ENCODE data around the gene CCNI2. TPM values are rescaled to one million over a fixed set of nuclear protein-coding genes. Genes with fewer than 3 reads are reported as not detected.

CCNI2 gene
- polyA plus RNA-seq, 3 donors = 3.0 to 3.8 (median 3.7) TPM

GRCh38 chr5:132762246-132763000 is 15.2 kb downstream of the CCNI2 start:
- DNase-seq (ENCODE audit: extremely low read depth in 1 of 11, low read depth in 9 of 11, low spot score in 4 of 11) = no peak

DNA sequence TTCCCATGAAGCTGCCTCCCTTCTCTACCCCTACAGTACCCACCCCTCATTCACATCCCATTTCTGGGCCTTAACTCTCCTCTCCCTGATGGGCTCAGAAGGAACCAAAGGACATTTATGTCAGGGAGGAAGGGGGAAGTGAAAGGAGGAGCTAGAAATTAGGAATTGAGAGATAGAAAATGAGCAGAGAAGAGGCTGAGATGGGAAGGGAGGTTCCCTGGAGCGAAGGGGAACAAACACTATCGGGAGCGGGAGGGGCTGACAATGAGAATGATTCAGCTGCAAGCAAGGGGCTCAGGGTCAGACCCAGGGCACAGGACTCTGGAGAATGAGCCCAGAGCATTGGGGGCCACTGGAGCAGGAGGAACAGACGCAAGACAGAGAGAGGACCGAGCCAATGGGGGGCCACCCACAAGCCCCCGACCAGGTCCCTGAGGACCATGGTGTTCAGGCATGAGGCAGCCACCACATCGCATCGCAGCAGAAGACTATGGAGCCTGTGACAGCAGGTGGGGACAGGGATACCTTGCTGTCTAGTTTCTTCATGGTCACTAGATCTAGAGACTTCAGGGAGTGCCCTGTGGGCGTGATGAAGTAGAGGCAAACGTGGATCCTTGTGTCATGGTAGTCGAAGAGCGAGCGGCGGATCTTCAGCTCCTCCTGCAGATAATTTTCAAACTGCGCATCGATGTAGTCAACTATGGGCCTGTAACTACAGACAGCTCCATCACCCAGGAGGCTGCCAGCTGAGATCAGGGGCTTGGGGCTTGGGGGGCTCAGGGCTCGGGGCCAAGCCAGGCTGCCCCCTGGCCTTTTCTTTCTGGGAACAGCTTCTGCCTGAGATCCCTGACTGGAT is 16.2 kb downstream of the CCNI2 start:
- DNase-seq (ENCODE audit: extremely low read depth in 1 of 11, low read depth in 9 of 11, low spot score in 4 of 11) = no peak

GRCh38 chr5:132764051-132764450 is 16.8 kb downstream of the CCNI2 start:
- no peak for DNase-seq (ENCODE audit: extremely low read depth in 1 of 11, low read depth in 9 of 11, low spot score in 4 of 11)

GRCh38 chr5:132764671-132765238 is 17.5 kb downstream of the CCNI2 start:
- no peak for DNase-seq (ENCODE audit: extremely low read depth in 1 of 11, low read depth in 9 of 11, low spot score in 4 of 11)

DNA sequence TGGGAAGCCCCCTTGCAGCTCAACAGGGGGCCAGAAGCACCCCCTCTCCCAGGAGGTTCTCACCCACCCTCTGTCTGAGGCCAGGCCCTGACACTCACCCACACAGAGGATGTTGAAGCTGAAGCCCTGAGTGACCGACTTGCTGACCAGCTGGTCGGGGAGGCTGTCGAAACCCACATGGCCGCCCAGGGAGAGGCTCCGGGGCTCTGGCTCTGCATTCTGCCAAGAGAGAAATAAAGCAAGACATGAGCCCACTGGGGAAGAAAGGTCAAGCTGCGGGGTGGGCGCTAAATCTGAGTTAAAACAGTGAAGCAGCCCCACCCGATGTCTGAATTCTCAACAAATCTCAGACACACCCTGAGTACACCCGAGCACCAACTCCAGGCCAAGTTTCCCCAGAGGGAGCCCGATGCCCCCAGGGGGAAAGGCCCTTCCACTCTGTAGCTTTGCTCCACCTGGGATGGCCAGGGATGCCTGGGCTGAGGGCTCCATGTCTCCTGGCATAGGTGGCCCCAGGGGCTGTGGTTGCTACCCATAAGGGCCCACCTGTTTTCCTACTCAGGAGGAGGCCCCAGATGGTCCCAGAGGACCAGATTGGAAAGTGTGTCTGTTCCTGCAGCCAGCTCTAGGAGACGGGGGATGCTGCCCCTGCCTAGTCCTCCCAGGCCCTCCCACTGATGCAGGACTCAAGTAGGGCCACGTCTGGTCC is 18.2 kb downstream of the CCNI2 start:
- no peak for DNase-seq (ENCODE audit: extremely low read depth in 1 of 11, low read depth in 9 of 11, low spot score in 4 of 11)

GRCh38 chr5:132766020-132766805 is 19.0 kb downstream of the CCNI2 start:
- DNase-seq (ENCODE audit: extremely low read depth in 1 of 11, low read depth in 9 of 11, low spot score in 4 of 11) = no peak

GRCh38 chr5:132766806-132767055 is 19.5 kb downstream of the CCNI2 start:
- DNase-seq (ENCODE audit: extremely low read depth in 1 of 11, low read depth in 9 of 11, low spot score in 4 of 11) = no peak

- no peak for DNase-seq (ENCODE audit: extremely low read depth in 1 of 11, low read depth in 9 of 11, low spot score in 4 of 11)
Observed at GRCh38 chr5:132767150-132767549, 19.9 kb downstream of the CCNI2 start.

GRCh38 chr5:132768485-132768868 is 21.3 kb downstream of the CCNI2 start:
- no peak for DNase-seq (ENCODE audit: extremely low read depth in 1 of 11, low read depth in 9 of 11, low spot score in 4 of 11)

DNA sequence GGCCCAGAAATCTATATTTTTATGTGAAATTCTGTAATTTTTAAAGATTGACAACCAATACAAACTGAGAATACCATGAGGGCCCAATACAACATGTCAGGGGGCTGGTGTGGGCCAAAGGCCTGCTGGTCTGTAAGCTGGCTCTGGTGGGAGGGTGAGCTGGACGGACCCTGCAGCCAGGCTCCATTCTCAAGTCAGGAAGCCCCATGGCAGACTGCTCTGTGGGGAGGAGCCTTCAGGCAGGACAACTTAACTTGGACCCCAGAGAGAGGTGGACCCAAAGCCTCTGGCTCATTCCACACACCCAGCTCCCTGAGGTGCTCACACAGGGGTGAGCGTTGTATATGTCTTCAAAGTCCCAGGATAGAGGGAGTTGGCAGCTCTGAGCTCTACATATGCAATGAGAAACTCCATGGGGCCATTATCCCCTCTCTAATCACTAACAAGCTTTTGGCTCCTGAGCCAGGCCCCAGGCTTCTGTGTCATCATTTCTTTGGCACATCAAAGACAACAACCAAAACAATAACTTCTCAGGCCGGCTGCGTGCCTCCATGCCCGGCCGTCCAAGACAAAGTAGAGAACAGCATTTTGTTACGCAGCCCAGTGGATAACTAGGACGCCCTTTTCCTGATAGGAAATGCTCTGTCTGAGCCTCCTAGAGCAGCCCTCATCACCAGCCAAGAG is 23.4 kb downstream of the CCNI2 start:
- DNase-seq (ENCODE audit: extremely low read depth in 1 of 11, low read depth in 9 of 11, low spot score in 4 of 11) = no peak

DNA sequence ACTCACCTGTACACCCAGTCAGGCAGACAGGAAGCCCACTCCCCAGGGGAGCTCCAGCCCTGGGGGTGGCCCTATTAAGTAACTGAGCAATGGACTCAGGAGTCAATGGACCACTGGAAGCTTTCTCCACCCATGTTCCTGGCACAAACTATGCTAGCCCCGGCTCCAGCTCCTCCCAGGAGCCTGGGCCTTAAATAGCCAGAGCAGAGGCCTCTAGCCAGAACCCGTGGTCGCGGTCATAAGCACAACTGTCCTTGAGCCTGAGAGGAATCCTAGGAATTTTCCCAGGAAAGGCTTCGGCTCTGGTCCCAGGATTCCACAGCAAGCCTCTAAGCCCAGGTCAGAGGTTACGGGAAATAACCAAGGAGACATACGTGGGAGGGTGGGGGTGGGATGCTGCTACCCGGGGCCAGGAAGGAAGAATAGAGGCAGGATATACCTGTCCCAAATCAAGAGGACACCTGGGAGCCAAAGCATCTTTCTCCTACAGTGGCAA is 24.3 kb downstream of the CCNI2 start:
- DNase-seq (ENCODE audit: extremely low read depth in 1 of 11, low read depth in 9 of 11, low spot score in 4 of 11) = no peak

DNA sequence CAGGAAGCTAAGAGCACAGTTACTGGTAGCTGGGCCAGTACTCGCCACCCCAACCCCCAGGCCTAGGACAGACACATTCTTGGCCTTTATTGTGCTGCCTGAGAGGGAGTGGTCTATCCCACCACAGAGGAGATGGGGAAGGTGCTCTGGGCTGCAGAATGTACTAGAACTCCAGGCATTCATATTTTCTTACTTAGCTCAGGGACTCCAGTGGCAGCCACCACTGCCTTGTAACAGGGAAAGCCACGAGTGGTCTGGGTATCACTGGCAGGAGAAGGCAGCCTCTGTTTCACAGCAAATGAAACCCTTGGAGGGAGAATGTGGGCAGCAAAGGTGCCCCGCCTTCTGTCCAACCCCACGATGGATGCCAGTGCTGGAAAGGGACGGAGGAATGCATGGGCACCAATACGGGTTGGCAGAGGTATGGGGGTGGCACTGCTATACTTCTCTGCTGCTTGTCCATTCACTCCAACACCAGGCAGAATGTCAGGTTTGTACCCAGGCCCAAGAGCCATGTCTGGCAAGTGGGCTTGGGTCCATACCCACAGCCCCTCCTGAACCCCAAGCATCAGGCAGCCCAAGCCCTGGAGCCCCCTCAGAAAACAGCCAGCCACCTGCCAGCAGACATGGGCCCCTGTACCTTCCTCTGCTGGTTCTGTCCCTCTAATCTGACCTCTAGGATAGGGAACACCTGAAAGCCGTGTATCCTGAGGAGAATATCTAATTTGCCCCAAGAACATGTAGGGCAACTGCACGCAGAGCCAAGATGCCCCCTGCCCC is 25.3 kb downstream of the CCNI2 start:
- DNase-seq (ENCODE audit: extremely low read depth in 1 of 11, low read depth in 9 of 11, low spot score in 4 of 11) = no peak

GRCh38 chr5:132773114-132773513 is 25.9 kb downstream of the CCNI2 start:
- DNase-seq (ENCODE audit: extremely low read depth in 1 of 11, low read depth in 9 of 11, low spot score in 4 of 11) = no peak

DNA sequence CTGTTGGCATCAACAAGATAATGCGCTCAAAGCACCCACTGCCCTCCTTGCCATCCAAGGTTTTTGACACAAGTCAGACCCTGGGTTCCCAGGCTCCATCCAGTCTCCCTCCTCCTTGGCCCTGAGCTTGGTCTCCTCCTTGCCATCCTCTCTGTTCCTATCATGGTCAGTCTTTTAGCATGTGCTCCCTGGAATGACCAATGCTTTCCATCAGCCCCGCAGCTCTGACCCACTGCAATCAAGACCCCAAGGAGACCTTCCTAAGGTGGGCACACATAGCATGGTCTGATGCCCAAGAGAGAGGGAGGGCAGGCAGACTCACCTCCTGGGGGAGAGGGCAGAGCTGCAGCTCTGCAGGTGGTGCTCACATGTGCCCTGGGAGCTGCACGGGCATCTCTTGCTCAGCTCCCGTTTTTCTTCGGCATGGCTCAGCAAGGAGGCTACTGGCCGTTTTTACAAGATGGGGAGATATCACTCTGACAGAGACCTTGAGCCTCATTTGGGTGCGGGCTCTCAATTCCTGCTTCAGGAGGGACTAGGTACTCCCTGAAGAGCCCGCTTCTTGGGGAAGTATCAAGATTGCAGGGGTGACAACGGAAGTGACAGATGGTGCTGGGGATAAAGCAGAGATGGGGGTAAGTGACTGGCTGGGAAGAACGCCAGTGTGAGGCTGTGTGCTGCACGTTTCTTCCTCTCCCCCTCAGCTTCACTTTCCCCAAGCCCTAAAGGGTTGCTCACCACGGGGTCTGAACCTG is 26.6 kb downstream of the CCNI2 start:
- DNase-seq (ENCODE audit: extremely low read depth in 1 of 11, low read depth in 9 of 11, low spot score in 4 of 11) = no peak

DNA sequence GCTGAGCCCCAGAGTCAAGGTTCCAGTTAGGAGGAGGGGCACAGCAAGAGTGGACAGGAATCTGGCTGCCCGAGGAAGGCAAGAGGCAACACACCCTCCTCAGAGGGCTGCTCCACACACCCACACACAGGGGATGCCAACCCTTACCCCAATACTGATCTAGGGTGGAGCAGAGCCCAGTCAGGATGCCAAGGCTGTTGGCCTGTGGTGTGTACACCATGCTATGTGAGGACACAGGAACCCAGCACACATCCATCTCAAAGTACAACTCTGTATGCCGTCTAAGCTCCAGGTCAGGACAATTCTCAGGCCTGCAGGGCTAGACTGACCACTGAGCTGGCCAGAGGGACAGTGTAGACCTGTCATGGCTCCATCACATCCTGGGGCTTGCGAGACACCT is 27.2 kb downstream of the CCNI2 start:
- DNase-seq (ENCODE audit: extremely low read depth in 1 of 11, low read depth in 9 of 11, low spot score in 4 of 11) = no peak

- DNase-seq (ENCODE audit: extremely low read depth in 1 of 11, low read depth in 9 of 11, low spot score in 4 of 11) = no peak
Observed at GRCh38 chr5:132774896-132775295, 27.7 kb downstream of the CCNI2 start.

- peak in 2 of 11 donors; percentile 22 to 43 for DNase-seq (ENCODE audit: extremely low read depth in 1 of 11, low read depth in 9 of 11, low spot score in 4 of 11)
Observed at GRCh38 chr5:132775476-132775961, 28.3 kb downstream of the CCNI2 start.
